ENCODE data around the gene ANKRD30A. TPM values are rescaled to one million over a fixed set of nuclear protein-coding genes. Genes with fewer than 3 reads are reported as not detected.
"Not testable (repeated sequence)": the region's sequence is repeated elsewhere in the genome, so short reads cannot be mapped to it uniquely, and the experiment has no call there.

ANKRD30A gene, protein sequence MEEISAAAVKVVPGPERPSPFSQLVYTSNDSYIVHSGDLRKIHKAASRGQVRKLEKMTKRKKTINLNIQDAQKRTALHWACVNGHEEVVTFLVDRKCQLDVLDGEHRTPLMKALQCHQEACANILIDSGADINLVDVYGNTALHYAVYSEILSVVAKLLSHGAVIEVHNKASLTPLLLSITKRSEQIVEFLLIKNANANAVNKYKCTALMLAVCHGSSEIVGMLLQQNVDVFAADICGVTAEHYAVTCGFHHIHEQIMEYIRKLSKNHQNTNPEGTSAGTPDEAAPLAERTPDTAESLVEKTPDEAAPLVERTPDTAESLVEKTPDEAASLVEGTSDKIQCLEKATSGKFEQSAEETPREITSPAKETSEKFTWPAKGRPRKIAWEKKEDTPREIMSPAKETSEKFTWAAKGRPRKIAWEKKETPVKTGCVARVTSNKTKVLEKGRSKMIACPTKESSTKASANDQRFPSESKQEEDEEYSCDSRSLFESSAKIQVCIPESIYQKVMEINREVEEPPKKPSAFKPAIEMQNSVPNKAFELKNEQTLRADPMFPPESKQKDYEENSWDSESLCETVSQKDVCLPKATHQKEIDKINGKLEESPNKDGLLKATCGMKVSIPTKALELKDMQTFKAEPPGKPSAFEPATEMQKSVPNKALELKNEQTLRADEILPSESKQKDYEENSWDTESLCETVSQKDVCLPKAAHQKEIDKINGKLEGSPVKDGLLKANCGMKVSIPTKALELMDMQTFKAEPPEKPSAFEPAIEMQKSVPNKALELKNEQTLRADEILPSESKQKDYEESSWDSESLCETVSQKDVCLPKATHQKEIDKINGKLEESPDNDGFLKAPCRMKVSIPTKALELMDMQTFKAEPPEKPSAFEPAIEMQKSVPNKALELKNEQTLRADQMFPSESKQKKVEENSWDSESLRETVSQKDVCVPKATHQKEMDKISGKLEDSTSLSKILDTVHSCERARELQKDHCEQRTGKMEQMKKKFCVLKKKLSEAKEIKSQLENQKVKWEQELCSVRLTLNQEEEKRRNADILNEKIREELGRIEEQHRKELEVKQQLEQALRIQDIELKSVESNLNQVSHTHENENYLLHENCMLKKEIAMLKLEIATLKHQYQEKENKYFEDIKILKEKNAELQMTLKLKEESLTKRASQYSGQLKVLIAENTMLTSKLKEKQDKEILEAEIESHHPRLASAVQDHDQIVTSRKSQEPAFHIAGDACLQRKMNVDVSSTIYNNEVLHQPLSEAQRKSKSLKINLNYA (N-terminal part only)
- total RNA-seq = 100 to 1,000 TPM in 2 of 3 donors, 1 to 10 TPM in 1; 2.6 to 725 (median 216) TPM

DNA sequence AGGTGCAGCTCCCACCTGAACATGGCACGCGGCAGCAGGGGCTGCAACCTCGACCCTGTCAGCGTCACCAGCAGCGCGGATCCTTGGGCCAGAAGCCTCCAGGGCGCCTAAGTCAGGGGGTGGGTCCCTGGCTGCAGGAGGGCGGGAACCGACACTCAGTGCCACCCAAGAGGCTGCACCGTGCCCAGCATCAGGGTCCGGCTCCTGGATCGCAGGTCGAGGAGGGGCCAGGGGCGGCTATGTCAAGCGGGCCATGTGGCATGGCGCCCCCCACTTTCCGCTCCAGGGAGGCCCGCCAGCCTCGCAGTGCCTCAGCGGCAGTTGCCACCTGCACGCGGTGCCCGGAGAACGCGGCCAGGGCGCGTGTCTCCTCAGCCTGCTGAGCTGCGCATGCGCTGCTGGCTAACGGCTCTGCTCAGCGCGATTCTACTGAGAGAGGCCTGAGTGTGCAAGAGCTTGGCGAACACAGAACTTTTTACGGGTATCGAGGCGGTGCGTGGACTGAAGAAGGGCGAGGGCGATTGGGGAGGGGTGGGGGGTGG lies at the start of gene ANKRD30A:
TSS of gene ANKRD30A (plus strand) at position 408 of the 542 bp plus-strand sequence. CDS start 190 bp downstream, outside the sequence.
- no peak within 1 kb of the TSS for H3K4me3 ChIP-seq
- H3K27ac ChIP-seq = no peak within 1 kb of the TSS
- no peaks in the 10 kb centered on the region for H3K36me3 ChIP-seq
- TF ChIP-seq POLR2A (IDR thresholded peaks at IDR 0.05) (no peak), POLR2AphosphoS5 (IDR thresholded peaks at IDR 0.05) (no peak)
- TF ChIP-seq, protein P1, sequence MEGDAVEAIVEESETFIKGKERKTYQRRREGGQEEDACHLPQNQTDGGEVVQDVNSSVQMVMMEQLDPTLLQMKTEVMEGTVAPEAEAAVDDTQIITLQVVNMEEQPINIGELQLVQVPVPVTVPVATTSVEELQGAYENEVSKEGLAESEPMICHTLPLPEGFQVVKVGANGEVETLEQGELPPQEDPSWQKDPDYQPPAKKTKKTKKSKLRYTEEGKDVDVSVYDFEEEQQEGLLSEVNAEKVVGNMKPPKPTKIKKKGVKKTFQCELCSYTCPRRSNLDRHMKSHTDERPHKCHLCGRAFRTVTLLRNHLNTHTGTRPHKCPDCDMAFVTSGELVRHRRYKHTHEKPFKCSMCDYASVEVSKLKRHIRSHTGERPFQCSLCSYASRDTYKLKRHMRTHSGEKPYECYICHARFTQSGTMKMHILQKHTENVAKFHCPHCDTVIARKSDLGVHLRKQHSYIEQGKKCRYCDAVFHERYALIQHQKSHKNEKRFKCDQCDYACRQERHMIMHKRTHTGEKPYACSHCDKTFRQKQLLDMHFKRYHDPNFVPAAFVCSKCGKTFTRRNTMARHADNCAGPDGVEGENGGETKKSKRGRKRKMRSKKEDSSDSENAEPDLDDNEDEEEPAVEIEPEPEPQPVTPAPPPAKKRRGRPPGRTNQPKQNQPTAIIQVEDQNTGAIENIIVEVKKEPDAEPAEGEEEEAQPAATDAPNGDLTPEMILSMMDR (IDR thresholded peaks at IDR 0.05) = no peak
- H3K27me3 ChIP-seq = no peaks in the 10 kb centered on the region
- no peaks in the 10 kb centered on the region for H3K4me1 ChIP-seq
- no peak for DNase-seq (ENCODE audit: low spot score in 2 of 2)
- H3K9me3 ChIP-seq = peaks cover 0 to 9% of the 10 kb centered on the region in 2 donors
- intact Hi-C loops (cut with DNase I; ENCODE audit: low total_unique reads) = no loop called here

DNA sequence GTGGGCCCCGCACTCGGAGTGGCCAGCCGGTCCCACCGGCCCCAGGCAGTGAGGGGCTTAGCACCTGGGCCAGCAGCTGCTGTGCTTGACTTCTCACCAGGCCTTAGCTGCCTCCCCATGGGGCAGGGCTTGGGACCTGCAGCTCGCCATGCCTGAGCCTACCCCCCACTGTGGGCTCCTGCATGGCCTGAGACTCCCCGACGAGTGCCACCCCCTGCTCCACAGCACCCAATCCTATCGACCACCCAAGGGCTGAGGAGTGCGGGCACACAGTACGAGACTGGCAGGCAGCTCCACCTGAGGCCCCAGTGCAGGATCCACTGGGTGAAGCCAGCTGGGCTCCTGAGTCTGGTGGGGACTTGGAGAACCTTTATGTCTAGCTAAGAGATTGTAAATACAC lies 49.3 kb upstream of the ANKRD30A start:
- intact Hi-C loops (cut with DNase I; ENCODE audit: low total_unique reads); H3K36me3 ChIP-seq; H3K9me3 ChIP-seq; DNase-seq (ENCODE audit: low spot score in 2 of 2); H3K4me1 ChIP-seq; H3K27me3 ChIP-seq; H3K4me3 ChIP-seq; H3K27ac ChIP-seq: not testable (repeated sequence)

DNA sequence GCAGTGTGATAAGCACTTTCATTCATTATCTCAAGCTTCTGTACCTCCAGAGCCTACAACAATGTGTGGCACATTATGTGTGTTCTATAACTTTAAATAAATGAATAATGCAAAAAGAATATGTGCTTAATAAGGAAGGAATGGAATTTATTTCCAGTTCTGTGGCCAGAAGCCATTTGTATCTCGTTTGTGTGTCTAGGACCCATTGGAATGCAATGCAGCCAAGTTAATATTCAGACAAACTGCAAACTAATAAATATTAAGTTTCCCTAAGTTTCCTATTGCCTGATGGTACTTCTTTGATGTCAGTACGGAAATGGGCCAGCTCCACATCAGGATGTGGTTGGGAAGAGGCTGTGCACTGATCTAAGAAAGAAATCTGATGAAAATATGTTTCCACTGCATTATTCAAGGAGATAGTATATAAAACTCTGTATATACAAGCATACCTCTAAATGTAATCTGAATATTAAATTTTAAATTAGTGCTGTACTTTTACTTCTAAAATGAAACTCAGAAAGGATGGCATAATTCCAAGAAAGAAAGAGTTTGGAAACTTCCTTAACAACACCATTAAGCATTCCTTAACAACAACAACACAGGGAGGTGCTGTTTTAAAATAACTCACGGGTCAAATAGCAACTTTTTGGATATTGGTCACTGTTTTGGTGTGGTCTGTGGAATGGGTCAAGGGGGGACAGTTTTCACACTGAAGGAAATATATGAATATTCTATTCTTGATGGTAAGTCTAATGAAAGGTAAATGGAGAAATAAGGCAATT lies 29.4 kb upstream of the ANKRD30A start:
- no peaks in the 10 kb centered on the region for H3K27me3 ChIP-seq
- TF ChIP-seq POLR2A (IDR thresholded peaks at IDR 0.05) (no peak), POLR2AphosphoS5 (IDR thresholded peaks at IDR 0.05) (no peak)
- TF ChIP-seq, protein P1 (IDR thresholded peaks at IDR 0.05) = no peak
- H3K4me3 ChIP-seq = no peak overlapping the region
- H3K9me3 ChIP-seq = no peaks in the 10 kb centered on the region
- intact Hi-C loops (cut with DNase I; ENCODE audit: low total_unique reads) = no loop called here
- H3K36me3 ChIP-seq = no peaks in the 10 kb centered on the region
- no peak overlapping the region for H3K27ac ChIP-seq
- DNase-seq (ENCODE audit: low spot score in 2 of 2) = no peak
- H3K4me1 ChIP-seq = no peaks in the 10 kb centered on the region

DNA sequence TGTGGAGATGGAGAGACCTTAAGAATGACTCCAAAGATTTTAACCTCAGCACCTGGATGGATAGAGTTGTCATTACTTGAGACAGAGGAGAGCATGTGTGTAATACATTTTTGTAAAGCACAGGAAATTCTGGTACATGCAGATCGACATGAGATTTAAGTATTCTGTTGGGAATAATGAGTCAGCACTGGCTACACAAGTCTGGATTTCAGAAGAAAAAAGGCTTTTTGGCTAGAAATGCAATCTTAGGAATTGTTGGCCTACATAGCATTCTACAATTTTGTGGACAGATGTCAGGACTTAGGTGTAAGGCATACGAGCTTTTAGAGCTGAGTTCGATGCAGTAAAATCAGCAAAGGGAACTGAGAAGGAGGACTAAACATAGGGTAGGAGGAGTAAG lies 24.1 kb upstream of the ANKRD30A start:
- no peak overlapping the region for H3K27ac ChIP-seq
- intact Hi-C loops (cut with DNase I; ENCODE audit: low total_unique reads) = no loop called here
- H3K9me3 ChIP-seq = no peaks in the 10 kb centered on the region
- TF ChIP-seq, protein P1 (IDR thresholded peaks at IDR 0.05) = no peak
- TF ChIP-seq POLR2A (IDR thresholded peaks at IDR 0.05) = no peak
- TF ChIP-seq POLR2AphosphoS5 (IDR thresholded peaks at IDR 0.05) = no peak
- no peak overlapping the region for H3K4me3 ChIP-seq
- H3K36me3 ChIP-seq = no peaks in the 10 kb centered on the region
- no peaks in the 10 kb centered on the region for H3K27me3 ChIP-seq
- no peaks in the 10 kb centered on the region for H3K4me1 ChIP-seq
- no peak for DNase-seq (ENCODE audit: low spot score in 2 of 2)
